LNCaP clone FGC (cell line): ENCODE measurements around the gene GPD1.

Source experiments
- DNase-seq: peaks from one replicate; pipeline ENCODE4 v3.0.0-alpha.2; 2011; ENCODE audit warnings: low read depth
- H3K4me3 ChIP-seq: 2 replicates; pipeline ENCODE4 v1.5.1; 2011; ENCODE audit warnings: mild to moderate bottlenecking, low read depth, low read length, control low read depth
- TF ChIP-seq, protein P1 (sequence below): IDR thresholded peaks from 2 replicates; pipeline ENCODE4 v1.5.1; 2012; ENCODE audit warnings: mild to moderate bottlenecking; ENCODE audit not compliant: control insufficient read depth, insufficient read depth; ENCODE audit errors: extremely low read depth

The GPD1 gene

DNA sequence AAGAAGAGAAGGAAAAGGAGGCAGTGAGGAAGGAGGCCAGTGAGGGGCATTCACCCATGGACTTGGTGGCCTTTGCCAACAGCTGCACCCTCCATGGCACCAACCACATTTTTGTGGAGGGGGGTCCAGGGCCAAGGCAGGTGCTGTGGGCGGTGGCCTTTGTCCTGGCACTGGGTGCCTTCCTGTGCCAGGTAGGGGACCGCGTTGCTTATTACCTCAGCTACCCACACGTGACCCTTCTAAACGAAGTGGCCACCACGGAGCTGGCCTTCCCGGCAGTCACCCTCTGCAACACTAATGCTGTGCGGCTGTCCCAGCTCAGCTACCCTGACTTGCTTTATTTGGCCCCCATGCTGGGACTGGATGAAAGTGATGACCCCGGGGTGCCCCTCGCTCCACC lies 30.1 kb upstream of the GPD1 start:
- TF ChIP-seq, protein P1, sequence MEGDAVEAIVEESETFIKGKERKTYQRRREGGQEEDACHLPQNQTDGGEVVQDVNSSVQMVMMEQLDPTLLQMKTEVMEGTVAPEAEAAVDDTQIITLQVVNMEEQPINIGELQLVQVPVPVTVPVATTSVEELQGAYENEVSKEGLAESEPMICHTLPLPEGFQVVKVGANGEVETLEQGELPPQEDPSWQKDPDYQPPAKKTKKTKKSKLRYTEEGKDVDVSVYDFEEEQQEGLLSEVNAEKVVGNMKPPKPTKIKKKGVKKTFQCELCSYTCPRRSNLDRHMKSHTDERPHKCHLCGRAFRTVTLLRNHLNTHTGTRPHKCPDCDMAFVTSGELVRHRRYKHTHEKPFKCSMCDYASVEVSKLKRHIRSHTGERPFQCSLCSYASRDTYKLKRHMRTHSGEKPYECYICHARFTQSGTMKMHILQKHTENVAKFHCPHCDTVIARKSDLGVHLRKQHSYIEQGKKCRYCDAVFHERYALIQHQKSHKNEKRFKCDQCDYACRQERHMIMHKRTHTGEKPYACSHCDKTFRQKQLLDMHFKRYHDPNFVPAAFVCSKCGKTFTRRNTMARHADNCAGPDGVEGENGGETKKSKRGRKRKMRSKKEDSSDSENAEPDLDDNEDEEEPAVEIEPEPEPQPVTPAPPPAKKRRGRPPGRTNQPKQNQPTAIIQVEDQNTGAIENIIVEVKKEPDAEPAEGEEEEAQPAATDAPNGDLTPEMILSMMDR, result no peak
- no peak overlapping the region for H3K4me3 ChIP-seq
- DNase-seq, result no peak

- peak; percentile 50 for DNase-seq
- TF ChIP-seq, protein P1, result peak; percentile 94
- no peak overlapping the region for H3K4me3 ChIP-seq
Measured at GRCh38 chr12:50074936-50075807, 28.6 kb upstream of the GPD1 start.

DNA sequence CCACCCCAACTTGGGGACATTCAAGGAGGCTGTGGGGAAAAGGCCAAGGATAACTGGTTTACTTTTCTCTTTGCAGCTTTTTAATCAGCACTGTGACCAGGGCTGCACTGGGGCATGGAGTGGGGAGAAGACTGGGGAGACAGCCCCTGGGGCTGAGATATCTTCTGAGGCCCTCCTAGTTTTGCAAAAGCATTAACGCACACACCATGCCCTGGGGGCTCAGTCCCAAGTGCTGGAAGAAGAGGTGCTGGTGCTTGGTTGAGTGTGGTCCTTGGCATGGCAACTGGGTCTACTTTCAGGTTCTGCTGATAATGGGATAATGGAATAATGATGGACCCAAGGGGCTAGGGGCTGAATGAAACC lies 28.0 kb upstream of the GPD1 start:
- DNase-seq, result no peak
- H3K4me3 ChIP-seq, result no peak overlapping the region
- TF ChIP-seq, protein P1, result no peak

GRCh38 chr12:50077099-50077498 lies 26.7 kb upstream of the GPD1 start:
- no peak for DNase-seq
- TF ChIP-seq, protein P1, result no peak
- no peak overlapping the region for H3K4me3 ChIP-seq

DNA sequence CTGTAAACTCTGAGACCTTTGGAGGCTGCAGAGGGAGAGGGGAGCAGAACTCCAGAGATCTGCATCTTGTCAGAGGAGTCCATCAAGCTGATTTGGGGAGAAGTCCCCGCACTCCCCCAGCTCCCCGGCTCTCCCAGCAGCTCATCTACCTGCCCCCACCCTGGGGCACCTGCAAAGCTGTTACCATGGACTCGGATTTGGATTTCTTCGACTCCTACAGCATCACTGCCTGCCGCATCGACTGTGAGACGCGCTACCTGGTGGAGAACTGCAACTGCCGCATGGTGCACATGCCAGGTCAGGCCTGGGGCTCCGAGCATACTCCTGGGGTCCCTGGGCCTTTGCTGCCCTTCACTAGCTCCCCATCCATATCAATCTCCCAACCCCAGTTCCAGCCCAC lies 25.5 kb upstream of the GPD1 start:
- no peak for DNase-seq
- H3K4me3 ChIP-seq, result no peak overlapping the region
- TF ChIP-seq, protein P1, result no peak

GRCh38 chr12:50079771-50080170 lies 24.0 kb upstream of the GPD1 start:
- no peak overlapping the region for H3K4me3 ChIP-seq
- DNase-seq, result no peak
- TF ChIP-seq, protein P1, result no peak
